Stomach smooth muscle (tissue), 2 donors: ENCODE results near the gene MYO3B.

Experiments used
- H3K27ac ChIP-seq: one replicate; pipeline ENCODE4 v1.7.0; 2013; ENCODE audit warnings: mild to moderate bottlenecking, low read length, inconsistent platforms
- H3K27me3 ChIP-seq, 2 donors: one replicate each; pipeline ENCODE4 v1.7.0; 2013; ENCODE audit warnings: low read length in 2 of 2; ENCODE audit not compliant: insufficient read depth in 2 of 2, control insufficient read depth in 1 of 2
- H3K36me3 ChIP-seq, 2 donors: one replicate each; pipeline ENCODE4 v1.7.0; 2013; ENCODE audit warnings: low read length in 2 of 2; ENCODE audit not compliant: control insufficient read depth in 2 of 2, insufficient read depth in 2 of 2
- H3K4me1 ChIP-seq: one replicate; pipeline ENCODE4 v1.7.0; 2013; ENCODE audit warnings: low read length; ENCODE audit not compliant: control insufficient read depth, insufficient read depth
- H3K4me3 ChIP-seq, 2 donors: one replicate each; pipeline ENCODE4 v1.7.0; 2013; ENCODE audit warnings: low read length in 2 of 2
- H3K9ac ChIP-seq, 2 donors: one replicate each; pipeline ENCODE4 v1.7.0; 2013; ENCODE audit warnings: low read length in 2 of 2, mild to moderate bottlenecking in 1 of 2
- H3K9me3 ChIP-seq, 2 donors: one replicate each; pipeline ENCODE4 v1.7.0; 2013; ENCODE audit warnings: low read length in 2 of 2; ENCODE audit not compliant: control insufficient read depth in 2 of 2
- donor health status: healthy.
- donor health status: Pancreatic carcinoma.

Gene MYO3B

GRCh38 chr2:170393861-170394498 lies 216.0 kb downstream of the MYO3B start:
- Histone ChIP-seq H3K27ac (no peak overlapping the region), H3K4me3 (no peak overlapping the region), H3K9ac (no peak overlapping the region), H3K36me3 (no peaks in the 10 kb centered on the region), H3K9me3 (no peaks in the 10 kb centered on the region), H3K4me1 (peaks cover 5% of the 10 kb centered on the region), H3K27me3 (no peaks in the 10 kb centered on the region)

GRCh38 chr2:170394641-170395387 lies 216.9 kb downstream of the MYO3B start:
- Histone ChIP-seq H3K36me3 (no peaks in the 10 kb centered on the region), H3K4me1 (peaks cover 5% of the 10 kb centered on the region), H3K27ac (no peak overlapping the region), H3K27me3 (no peaks in the 10 kb centered on the region), H3K4me3 (no peak overlapping the region), H3K9me3 (no peaks in the 10 kb centered on the region), H3K9ac (no peak overlapping the region)

GRCh38 chr2:170396799-170397459 lies 219.0 kb downstream of the MYO3B start:
- Histone ChIP-seq H3K27ac (no peak overlapping the region), H3K36me3 (no peaks in the 10 kb centered on the region), H3K4me1 (peaks cover 5% of the 10 kb centered on the region), H3K9me3 (no peaks in the 10 kb centered on the region), H3K9ac (no peak overlapping the region), H3K4me3 (no peak overlapping the region), H3K27me3 (no peaks in the 10 kb centered on the region)

- Histone ChIP-seq H3K9ac (no peak overlapping the region), H3K4me3 (no peak overlapping the region), H3K36me3 (no peaks in the 10 kb centered on the region), H3K9me3 (no peaks in the 10 kb centered on the region), H3K4me1 (no peaks in the 10 kb centered on the region), H3K27me3 (no peaks in the 10 kb centered on the region), H3K27ac (no peak overlapping the region)
Observed at GRCh38 chr2:170401187-170401586, 223.2 kb downstream of the MYO3B start.

- H3K4me3 ChIP-seq, result no peak overlapping the region
- H3K9me3 ChIP-seq, result no peaks in the 10 kb centered on the region
- no peak overlapping the region for H3K9ac ChIP-seq
- no peaks in the 10 kb centered on the region for H3K36me3 ChIP-seq
- H3K27ac ChIP-seq, result no peak overlapping the region
- peaks cover 0 to 2% of the 10 kb centered on the region in 2 donors for H3K27me3 ChIP-seq
- H3K4me1 ChIP-seq, result peaks cover 5% of the 10 kb centered on the region
Observed at GRCh38 chr2:170404846-170405245, 226.9 kb downstream of the MYO3B start.

GRCh38 chr2:170405326-170405725 lies 227.4 kb downstream of the MYO3B start:
- Histone ChIP-seq H3K27ac (no peak overlapping the region), H3K9ac (no peak overlapping the region), H3K4me3 (no peak overlapping the region), H3K27me3 (peaks cover 0 to 2% of the 10 kb centered on the region in 2 donors), H3K9me3 (no peaks in the 10 kb centered on the region), H3K36me3 (no peaks in the 10 kb centered on the region), H3K4me1 (peaks cover 5% of the 10 kb centered on the region)

GRCh38 chr2:170408461-170409163 lies 230.7 kb downstream of the MYO3B start:
- H3K4me1 ChIP-seq, result peaks cover 5% of the 10 kb centered on the region
- peak overlapping the region in 1 of 2 donors; percentile 9 for H3K4me3 ChIP-seq
- H3K9me3 ChIP-seq, result no peaks in the 10 kb centered on the region
- peaks cover 0 to 2% of the 10 kb centered on the region in 2 donors for H3K27me3 ChIP-seq
- no peak overlapping the region for H3K9ac ChIP-seq
- H3K27ac ChIP-seq, result no peak overlapping the region
- H3K36me3 ChIP-seq, result no peaks in the 10 kb centered on the region

GRCh38 chr2:170409164-170409535 lies 231.2 kb downstream of the MYO3B start:
- H3K27ac ChIP-seq, result no peak overlapping the region
- peak overlapping the region in 1 of 2 donors; percentile 9 for H3K4me3 ChIP-seq

GRCh38 chr2:170411660-170412059 lies 233.7 kb downstream of the MYO3B start:
- Histone ChIP-seq H3K9ac (no peak overlapping the region), H3K4me3 (no peak overlapping the region), H3K27ac (no peak overlapping the region), H3K27me3 (peaks cover 2% of the 10 kb centered on the region in 2 donors), H3K36me3 (no peaks in the 10 kb centered on the region), H3K4me1 (peaks cover 5% of the 10 kb centered on the region), H3K9me3 (no peaks in the 10 kb centered on the region)

More at GRCh38 chr2:170409164-170409535, 231.2 kb downstream of the MYO3B start:
- H3K27me3 ChIP-seq, result peaks cover 0 to 2% of the 10 kb centered on the region in 2 donors
- H3K9ac ChIP-seq, result no peak overlapping the region
- peaks cover 5% of the 10 kb centered on the region for H3K4me1 ChIP-seq
- H3K36me3 ChIP-seq, result no peaks in the 10 kb centered on the region
- no peaks in the 10 kb centered on the region for H3K9me3 ChIP-seq

- no peaks in the 10 kb centered on the region for H3K36me3 ChIP-seq
- H3K9me3 ChIP-seq, result no peaks in the 10 kb centered on the region
- H3K27ac ChIP-seq, result no peak overlapping the region
- no peak overlapping the region for H3K4me3 ChIP-seq
- no peaks in the 10 kb centered on the region for H3K4me1 ChIP-seq
- peaks cover 0 to 3% of the 10 kb centered on the region in 2 donors for H3K27me3 ChIP-seq
- no peak overlapping the region for H3K9ac ChIP-seq
Observed at GRCh38 chr2:170420961-170421687, 243.2 kb downstream of the MYO3B start.
